GM19239 (cell line): ENCODE data around the gene ARSD.
A peak's percentile ranks its signal among the peaks of the same experiment; 100 is the strongest.
"Not testable (repeated sequence)": the region's sequence is repeated elsewhere in the genome, so short reads cannot be mapped to it uniquely, and the experiment has no call there.

Experiments
- DNase-seq: peaks from one replicate; pipeline ENCODE4 v3.0.0; 2011; ENCODE audit warnings: low spot score; ENCODE audit not compliant: insufficient read length
- FAIRE-seq: peaks from 2 replicates; lab custom pipeline; 2011; peaks lifted over from hg19 to GRCh38; lab: Jason Lieb, UNC

The ARSD gene

GRCh38 chrX:2897690-2898623 lies 31.2 kb downstream of the ARSD start:
- not testable (repeated sequence) for DNase-seq, FAIRE-seq

- DNase-seq, result no peak
- no peak for FAIRE-seq
These were observed 31.8 kb downstream of the ARSD start for GRCh38 chrX:2897311-2897689.

- no peak for DNase-seq
- no peak for FAIRE-seq
These were observed 34.2 kb downstream of the ARSD start for GRCh38 chrX:2894885-2895292.

- FAIRE-seq, result no peak
- no peak for DNase-seq
These were observed 36.3 kb downstream of the ARSD start for GRCh38 chrX:2892816-2893215.

GRCh38 chrX:2890536-2891460 lies 38.3 kb downstream of the ARSD start:
- peak; percentile 75 for FAIRE-seq
- DNase-seq, result not testable (repeated sequence)

- peak; percentile 18 for FAIRE-seq
These were observed 39.2 kb downstream of the ARSD start for GRCh38 chrX:2889706-2890490.

GRCh38 chrX:2889045-2889605 lies 40.0 kb downstream of the ARSD start:
- FAIRE-seq (no peak), DNase-seq (no peak)

More at GRCh38 chrX:2889706-2890490, 39.2 kb downstream of the ARSD start:
- DNase-seq, result not testable (repeated sequence)

GRCh38 chrX:2888309-2888708 lies 40.8 kb downstream of the ARSD start:
- DNase-seq, result no peak
- no peak for FAIRE-seq

GRCh38 chrX:2883770-2884169 lies 45.4 kb downstream of the ARSD start:
- DNase-seq (no peak), FAIRE-seq (no peak)

GRCh38 chrX:2879670-2880069 lies 49.5 kb downstream of the ARSD start:
- DNase-seq, result no peak
- FAIRE-seq, result no peak

- DNase-seq (no peak), FAIRE-seq (no peak)
These were observed 50.6 kb downstream of the ARSD start for GRCh38 chrX:2878563-2878962.

- no peak for FAIRE-seq
- DNase-seq, result no peak
These were observed 53.2 kb downstream of the ARSD start for GRCh38 chrX:2875798-2876399.

GRCh38 chrX:2875136-2875481 lies 54.0 kb downstream of the ARSD start:
- FAIRE-seq (no peak), DNase-seq (no peak)

GRCh38 chrX:2874222-2875135 lies 54.7 kb downstream of the ARSD start:
- DNase-seq (no peak), FAIRE-seq (no peak)

GRCh38 chrX:2872671-2873277 lies 56.4 kb downstream of the ARSD start:
- no peak for FAIRE-seq
- no peak for DNase-seq

- FAIRE-seq (no peak), DNase-seq (no peak)
These were observed 57.3 kb downstream of the ARSD start for GRCh38 chrX:2871831-2872230.

- DNase-seq, result no peak
- FAIRE-seq, result no peak
These were observed 58.5 kb downstream of the ARSD start for GRCh38 chrX:2870650-2871049.

GRCh38 chrX:2867206-2867605 lies 61.9 kb downstream of the ARSD start:
- no peak for FAIRE-seq
- DNase-seq, result no peak
